OCI-LY1 (cell line): Measurements from ENCODE around the gene DOCK3.
"Not testable (repeated sequence)": the region's sequence is repeated elsewhere in the genome, so short reads cannot be mapped to it uniquely, and the experiment has no call there.

ENCODE experiments used
- H2AFZ ChIP-seq: fragments of 200-600 bp; sonication (generic), shearing (Covaris generic); 2 replicates; pipeline ENCODE4 v1.6.0; 2014; ENCODE audit warnings: antibody characterized with exemption, mild to moderate bottlenecking, low read length
- H3F3A ChIP-seq: fragments of 200-600 bp; sonication (generic), shearing (Covaris generic); 2 replicates; pipeline ENCODE4 v1.6.0; 2014; ENCODE audit warnings: mild to moderate bottlenecking, antibody characterized with exemption, low read length, moderate library complexity; ENCODE audit not compliant: insufficient read depth
- H3K27ac ChIP-seq: fragments of 200-600 bp; sonication (generic); 2 replicates; pipeline ENCODE4 v1.5.1; 2014; ENCODE audit warnings: low read length, mixed run types, mild to moderate bottlenecking, low read depth; ENCODE audit not compliant: poor library complexity, severe bottlenecking
- H3K27me3 ChIP-seq: fragments of 200-600 bp; sonication (generic); 2 replicates; pipeline ENCODE4 v1.6.0; 2014; ENCODE audit warnings: antibody characterized with exemption, mild to moderate bottlenecking, low read length, moderate library complexity; ENCODE audit not compliant: insufficient read depth
- H3K36me3 ChIP-seq: fragments of 200-600 bp; sonication (generic); 2 replicates; pipeline ENCODE4 v1.6.1; 2014; ENCODE audit warnings: mild to moderate bottlenecking, antibody characterized with exemption, low read length, moderate library complexity, mixed read lengths; ENCODE audit not compliant: insufficient read depth
- H3K4me1 ChIP-seq: fragments of 200-600 bp; sonication (generic); 2 replicates; pipeline ENCODE4 v1.5.1; 2014; ENCODE audit warnings: mild to moderate bottlenecking, low read length, moderate library complexity; ENCODE audit not compliant: insufficient read depth, severe bottlenecking
- H3K4me2 ChIP-seq: fragments of 200-600 bp; sonication (generic), shearing (Covaris generic); 2 replicates; pipeline ENCODE4 v1.6.1; 2014; ENCODE audit warnings: low read length
- H3K4me3 ChIP-seq: fragments of 200-600 bp; sonication (generic); 2 replicates; pipeline ENCODE4 v1.5.1; 2014; ENCODE audit warnings: low read length, low read depth, mild to moderate bottlenecking, mixed read lengths; ENCODE audit not compliant: poor library complexity, severe bottlenecking
- H3K79me2 ChIP-seq: fragments of 200-600 bp; shearing (Covaris generic); 2 replicates; pipeline ENCODE4 v1.6.1; 2016; ENCODE audit warnings: mixed run types, low read length, mixed read lengths; ENCODE audit not compliant: insufficient read depth
- H3K9ac ChIP-seq: fragments of 200-600 bp; sonication (generic), shearing (Covaris generic); 2 replicates; pipeline ENCODE4 v1.6.1; 2014; ENCODE audit warnings: mild to moderate bottlenecking, low read length, mixed read lengths
- H3K9me2 ChIP-seq: fragments of 200-600 bp; sonication (generic), shearing (Covaris generic); 2 replicates; pipeline ENCODE4 v1.6.1; 2014; ENCODE audit warnings: low read depth, mild to moderate bottlenecking, low read length, mixed read lengths
- H3K9me3 ChIP-seq: fragments of 200-600 bp; shearing (Covaris generic); 2 replicates; pipeline ENCODE4 v1.6.1; 2014; ENCODE audit warnings: low read length, mixed read lengths
- H4K20me1 ChIP-seq: fragments of 200-600 bp; sonication (generic), shearing (Covaris generic); 2 replicates; pipeline ENCODE4 v1.6.0; 2016; ENCODE audit warnings: mild to moderate bottlenecking, low read length; ENCODE audit not compliant: insufficient read depth
- CTCF ChIP-seq: fragments of 200-600 bp; sonication (generic), shearing (Covaris generic); IDR thresholded peaks from 2 replicates; pipeline ENCODE4 v1.5.1; 2017; ENCODE audit warnings: mild to moderate bottlenecking, antibody characterized with exemption, low read length, moderate library complexity, mixed read lengths
- EZH2 ChIP-seq: fragments of 200-600 bp; sonication (generic), shearing (Covaris generic); IDR thresholded peaks from 2 replicates; pipeline ENCODE4 v1.8.0; 2017; ENCODE audit warnings: borderline replicate concordance, mixed run types, mild to moderate bottlenecking, antibody characterized with exemption, low read length, moderate library complexity, mixed read lengths

The DOCK3 gene

DNA sequence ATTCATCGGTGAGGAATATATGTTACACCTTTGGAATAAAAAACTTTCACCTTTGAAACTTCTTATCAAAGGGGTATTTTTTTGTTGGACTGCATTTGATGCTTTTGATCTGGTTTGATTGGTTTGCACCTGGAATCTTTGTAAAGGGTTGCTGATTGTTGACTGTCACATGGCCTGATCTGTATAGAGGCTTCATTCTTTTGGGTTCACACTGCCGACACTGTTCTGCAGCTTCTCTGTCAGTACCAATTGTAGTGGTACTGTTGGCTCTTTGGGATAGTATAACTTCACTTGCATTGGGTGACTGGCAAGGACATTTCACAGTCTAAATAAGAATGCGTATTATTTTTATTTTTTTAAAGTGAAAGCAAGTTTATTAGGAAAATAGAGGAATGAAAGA, 155.7 kb downstream of the DOCK3 start:
- Histone ChIP-seq H3K36me3 (no peaks in the 10 kb centered on the region), H4K20me1 (no peaks in the 10 kb centered on the region), H3K79me2 (no peaks in the 10 kb centered on the region), H2AFZ (no peak overlapping the region), H3K27ac (no peak overlapping the region), H3F3A (no peaks in the 10 kb centered on the region), H3K9ac (no peak overlapping the region), H3K4me1 (no peaks in the 10 kb centered on the region), H3K4me2 (no peak overlapping the region), H3K4me3 (no peak overlapping the region), H3K27me3 (no peaks in the 10 kb centered on the region), H3K9me3 (no peaks in the 10 kb centered on the region), H3K9me2 (no peaks in the 10 kb centered on the region)
- TF ChIP-seq CTCF: no peak
- no peak for TF ChIP-seq EZH2

GRCh38 chr3:50831009-50831408, 156.3 kb downstream of the DOCK3 start:
- not testable (repeated sequence) for H3K27me3 ChIP-seq, H3K79me2 ChIP-seq, H3K9me2 ChIP-seq, H3K9me3 ChIP-seq, H2AFZ ChIP-seq, H3F3A ChIP-seq, H3K9ac ChIP-seq, H3K4me3 ChIP-seq, H3K4me1 ChIP-seq, H3K4me2 ChIP-seq, H3K27ac ChIP-seq, H3K36me3 ChIP-seq, H4K20me1 ChIP-seq

DNA sequence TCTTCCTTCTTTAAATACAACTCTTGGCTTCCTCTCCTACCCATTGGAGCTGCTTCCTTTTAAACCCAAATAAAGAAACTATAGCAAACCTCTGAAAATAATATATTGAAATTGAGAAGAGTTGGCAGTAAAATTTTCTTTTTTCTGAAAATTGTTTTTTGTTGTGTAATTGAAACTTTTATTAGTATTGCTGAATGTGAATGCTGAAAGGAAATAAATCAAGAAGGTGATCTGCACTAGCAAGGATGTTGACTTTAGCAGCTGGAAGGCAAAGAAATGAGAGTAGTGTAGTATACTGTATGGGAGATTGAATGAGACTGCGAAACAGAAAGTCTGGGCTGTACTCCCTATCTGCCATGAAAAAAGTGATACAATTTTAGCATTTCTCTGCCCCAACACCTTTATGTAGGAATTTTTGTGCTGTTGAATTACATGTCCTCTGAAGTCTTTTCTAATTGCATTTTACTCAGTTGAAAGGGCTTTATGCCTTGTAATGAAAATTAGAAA, 166.3 kb downstream of the DOCK3 start:
- H3K9me2 ChIP-seq: no peaks in the 10 kb centered on the region
- no peaks in the 10 kb centered on the region for H3K79me2 ChIP-seq
- H3K9ac ChIP-seq: no peak overlapping the region
- no peaks in the 10 kb centered on the region for H4K20me1 ChIP-seq
- no peak overlapping the region for H2AFZ ChIP-seq
- H3K4me3 ChIP-seq: no peak overlapping the region
- no peaks in the 10 kb centered on the region for H3K36me3 ChIP-seq
- H3K4me2 ChIP-seq: no peak overlapping the region
- no peak overlapping the region for H3K27ac ChIP-seq
- H3K4me1 ChIP-seq: no peaks in the 10 kb centered on the region
- no peaks in the 10 kb centered on the region for H3F3A ChIP-seq
- no peak for TF ChIP-seq EZH2
- TF ChIP-seq CTCF: no peak
- no peaks in the 10 kb centered on the region for H3K27me3 ChIP-seq
- H3K9me3 ChIP-seq: no peaks in the 10 kb centered on the region

DNA sequence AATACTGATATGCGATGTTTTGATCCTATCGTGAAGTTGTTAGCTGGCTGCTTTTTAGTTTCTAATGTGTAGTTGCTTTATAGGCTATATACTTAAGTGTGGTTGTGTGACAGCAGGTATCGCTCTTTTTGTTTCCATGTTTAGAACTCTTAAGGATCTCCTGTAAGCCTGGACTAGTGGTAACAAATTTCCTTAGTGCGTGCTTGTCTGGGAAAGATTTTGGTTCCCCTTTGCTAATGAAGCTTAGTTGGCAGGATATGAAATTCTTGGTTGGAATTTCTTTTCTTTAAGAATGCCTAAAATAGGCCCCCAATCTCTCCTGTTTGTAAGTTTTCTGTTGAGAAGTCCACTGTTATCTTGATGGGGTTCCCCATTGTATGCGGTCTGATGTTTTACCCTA, 173.6 kb downstream of the DOCK3 start:
- Histone ChIP-seq H3K4me1 (no peaks in the 10 kb centered on the region), H3F3A (no peaks in the 10 kb centered on the region), H2AFZ (no peak overlapping the region), H3K27ac (no peak overlapping the region), H3K9me3 (no peaks in the 10 kb centered on the region), H3K27me3 (no peaks in the 10 kb centered on the region), H3K4me3 (no peak overlapping the region), H4K20me1 (no peaks in the 10 kb centered on the region), H3K9me2 (no peaks in the 10 kb centered on the region), H3K79me2 (no peaks in the 10 kb centered on the region), H3K9ac (no peak overlapping the region), H3K4me2 (no peak overlapping the region), H3K36me3 (no peaks in the 10 kb centered on the region)
- TF ChIP-seq EZH2 (no peak), CTCF (no peak)
